Glutamatergic neuron (in vitro differentiated cells): ENCODE measurements around the gene NTRK3. TPM values are rescaled to one million over a fixed set of nuclear protein-coding genes. Genes with fewer than 3 reads are reported as not detected.

ENCODE experiments used
- DNase-seq: peaks from one replicate; pipeline ENCODE4 v3.0.0; 2022
- H3K27ac Mint-ChIP-seq: one replicate; pipeline ENCODE4 v1.8.0; 2020; ENCODE audit warnings: mild to moderate bottlenecking, mixed read lengths, inconsistent platforms; ENCODE audit not compliant: unreplicated experiment
- H3K27me3 Mint-ChIP-seq: one replicate; pipeline ENCODE4 v1.8.0; 2020; ENCODE audit warnings: mild to moderate bottlenecking, moderate library complexity, mixed read lengths, inconsistent platforms; ENCODE audit not compliant: unreplicated experiment
- H3K36me3 Mint-ChIP-seq: one replicate; pipeline ENCODE4 v1.8.0; 2020; ENCODE audit warnings: mild to moderate bottlenecking, mixed read lengths, inconsistent platforms; ENCODE audit not compliant: unreplicated experiment
- H3K4me1 Mint-ChIP-seq: one replicate; pipeline ENCODE4 v1.8.0; 2020; ENCODE audit warnings: mild to moderate bottlenecking, low read depth, mixed read lengths, inconsistent platforms; ENCODE audit not compliant: unreplicated experiment
- H3K4me3 Mint-ChIP-seq: one replicate; pipeline ENCODE4 v1.8.0; 2020; ENCODE audit warnings: mild to moderate bottlenecking, mixed read lengths, inconsistent platforms; ENCODE audit not compliant: unreplicated experiment
- H3K9me3 Mint-ChIP-seq: one replicate; pipeline ENCODE4 v1.8.0; 2020; ENCODE audit warnings: mild to moderate bottlenecking, moderate library complexity, mixed read lengths, inconsistent platforms; ENCODE audit not compliant: unreplicated experiment
- total RNA-seq: library from RNA; stranded (reverse); fragmentation: NEBNext Ultra II Directional; extraction: Animal tissue kit (Norgen Biotek cat#: 25700); gene quantifications from one replicate; pipeline ENCODE4 v1.2.1, GENCODE V29; 2021; ENCODE audit not compliant: unreplicated experiment
- TF ChIP-seq, protein P1 (sequence below): fragments of 200-600 bp; sonication (generic); IDR thresholded peaks from one replicate; pipeline ENCODE4 v1.5.0; 2021; ENCODE audit not compliant: partially characterized antibody, unreplicated experiment

The NTRK3 gene
- total RNA-seq, 1 donor from 2014 or later = 9.5 TPM

DNA sequence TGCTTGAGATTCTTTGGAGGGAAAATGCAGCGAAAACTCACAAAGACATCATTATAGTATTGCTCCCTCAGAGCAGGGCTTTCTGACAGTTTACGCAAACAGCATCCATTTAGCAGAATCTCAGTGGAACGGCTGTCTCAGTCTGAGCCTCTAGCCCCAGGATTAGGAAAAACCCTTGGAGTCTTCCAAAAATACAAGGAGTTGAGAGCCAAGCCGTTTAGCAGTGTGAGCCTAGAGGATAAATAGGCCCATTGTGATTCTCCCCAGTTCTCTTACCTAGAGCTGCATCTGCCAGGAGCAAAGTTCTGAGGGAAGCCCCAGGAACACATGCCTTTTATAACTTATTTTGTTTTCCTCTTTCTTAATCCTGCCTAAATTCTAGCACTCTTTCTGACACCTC is 359.6 kb downstream of the NTRK3 start:
- peaks cover 2% of the 10 kb centered on the region for H3K27me3 Mint-ChIP-seq
- H3K4me1 Mint-ChIP-seq = no peaks in the 10 kb centered on the region
- H3K4me3 Mint-ChIP-seq = no peak overlapping the region
- H3K9me3 Mint-ChIP-seq = peaks cover 2% of the 10 kb centered on the region
- TF ChIP-seq, protein P1, sequence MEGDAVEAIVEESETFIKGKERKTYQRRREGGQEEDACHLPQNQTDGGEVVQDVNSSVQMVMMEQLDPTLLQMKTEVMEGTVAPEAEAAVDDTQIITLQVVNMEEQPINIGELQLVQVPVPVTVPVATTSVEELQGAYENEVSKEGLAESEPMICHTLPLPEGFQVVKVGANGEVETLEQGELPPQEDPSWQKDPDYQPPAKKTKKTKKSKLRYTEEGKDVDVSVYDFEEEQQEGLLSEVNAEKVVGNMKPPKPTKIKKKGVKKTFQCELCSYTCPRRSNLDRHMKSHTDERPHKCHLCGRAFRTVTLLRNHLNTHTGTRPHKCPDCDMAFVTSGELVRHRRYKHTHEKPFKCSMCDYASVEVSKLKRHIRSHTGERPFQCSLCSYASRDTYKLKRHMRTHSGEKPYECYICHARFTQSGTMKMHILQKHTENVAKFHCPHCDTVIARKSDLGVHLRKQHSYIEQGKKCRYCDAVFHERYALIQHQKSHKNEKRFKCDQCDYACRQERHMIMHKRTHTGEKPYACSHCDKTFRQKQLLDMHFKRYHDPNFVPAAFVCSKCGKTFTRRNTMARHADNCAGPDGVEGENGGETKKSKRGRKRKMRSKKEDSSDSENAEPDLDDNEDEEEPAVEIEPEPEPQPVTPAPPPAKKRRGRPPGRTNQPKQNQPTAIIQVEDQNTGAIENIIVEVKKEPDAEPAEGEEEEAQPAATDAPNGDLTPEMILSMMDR = no peak
- H3K27ac Mint-ChIP-seq = no peak overlapping the region
- no peak for DNase-seq
- peaks cover 4% of the 10 kb centered on the region for H3K36me3 Mint-ChIP-seq

DNA sequence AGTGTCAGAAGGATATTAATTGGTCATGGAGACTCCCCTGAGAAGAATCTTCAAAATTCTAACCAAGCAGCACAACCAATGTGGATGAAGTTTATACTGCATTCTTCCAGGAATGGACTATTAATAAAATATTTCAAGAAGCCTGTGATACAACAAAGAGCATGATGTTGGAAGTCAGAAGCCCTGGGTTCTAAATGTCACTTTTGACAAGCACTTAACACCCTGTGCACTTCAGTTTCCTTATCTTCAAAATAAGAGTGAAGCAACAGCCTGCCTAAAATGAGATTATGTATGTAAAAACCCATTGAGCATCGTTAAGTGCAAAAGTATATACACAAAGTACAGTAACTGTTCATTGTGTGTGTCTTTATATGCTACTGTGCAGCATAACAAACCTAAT is 369.4 kb downstream of the NTRK3 start:
- Mint-ChIP-seq H3K4me1 (no peaks in the 10 kb centered on the region), H3K36me3 (no peaks in the 10 kb centered on the region), H3K9me3 (no peaks in the 10 kb centered on the region), H3K27ac (no peak overlapping the region), H3K4me3 (no peak overlapping the region), H3K27me3 (no peaks in the 10 kb centered on the region)
- TF ChIP-seq, protein P1 = no peak
- no peak for DNase-seq

DNA sequence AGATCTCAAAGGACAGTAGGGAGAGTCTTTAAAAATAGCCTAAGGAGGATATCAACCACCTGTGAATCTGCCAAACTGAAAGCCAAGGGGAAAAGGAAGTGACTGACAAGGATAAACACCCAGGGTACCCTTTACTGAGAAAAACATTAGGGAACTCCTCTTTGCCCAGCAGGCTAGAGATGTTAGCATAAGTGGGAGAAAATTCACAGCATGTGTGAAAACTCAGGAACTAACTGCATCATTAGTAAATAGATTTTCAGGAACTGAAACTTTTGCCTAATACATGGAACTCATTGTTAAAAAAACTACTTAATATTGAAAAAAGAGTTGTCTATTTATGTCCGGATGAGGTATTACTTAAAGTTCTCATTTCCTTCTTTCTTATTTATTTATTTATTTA is 375.5 kb downstream of the NTRK3 start:
- no peak for DNase-seq
- no peak overlapping the region for H3K4me3 Mint-ChIP-seq
- no peaks in the 10 kb centered on the region for H3K9me3 Mint-ChIP-seq
- H3K36me3 Mint-ChIP-seq = no peaks in the 10 kb centered on the region
- TF ChIP-seq, protein P1 = no peak
- no peaks in the 10 kb centered on the region for H3K4me1 Mint-ChIP-seq
- no peaks in the 10 kb centered on the region for H3K27me3 Mint-ChIP-seq
- H3K27ac Mint-ChIP-seq = no peak overlapping the region

DNA sequence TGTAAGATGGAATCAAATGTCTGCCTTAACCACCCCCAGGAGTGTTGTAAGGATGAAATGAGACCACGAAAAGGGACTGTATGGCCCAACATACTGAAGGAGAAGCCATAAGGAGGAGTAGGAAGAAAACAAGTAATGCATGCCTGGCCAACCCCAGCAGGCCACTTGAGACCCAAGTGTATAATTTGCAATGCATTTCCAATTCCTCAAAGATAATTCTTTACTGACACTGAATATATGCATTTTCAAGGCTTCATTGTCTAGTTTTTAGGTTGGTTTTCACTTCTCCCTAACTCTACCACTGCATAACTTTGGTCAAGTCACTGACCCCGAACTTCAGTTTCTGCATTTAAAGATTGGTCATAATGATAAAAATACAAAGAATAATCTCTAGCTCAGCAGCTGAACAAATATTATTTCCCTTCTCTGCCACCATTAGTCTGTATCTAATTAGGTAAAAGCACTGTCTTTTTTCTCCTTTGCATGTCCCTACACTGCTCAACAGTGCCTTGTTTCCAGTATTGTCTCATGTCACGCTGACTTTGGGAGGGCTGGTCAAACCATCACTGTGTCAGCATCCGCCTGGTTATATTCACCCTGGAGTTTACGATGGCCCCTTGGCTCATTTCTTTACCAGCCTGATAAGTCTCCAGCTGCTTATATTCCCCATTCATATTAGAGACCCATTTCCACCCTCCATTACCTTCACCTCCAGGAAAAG is 378.6 kb downstream of the NTRK3 start:
- DNase-seq = no peak
- TF ChIP-seq, protein P1 = no peak
- H3K27me3 Mint-ChIP-seq = no peaks in the 10 kb centered on the region
- H3K9me3 Mint-ChIP-seq = peaks cover 3% of the 10 kb centered on the region
- H3K4me3 Mint-ChIP-seq = no peak overlapping the region
- H3K4me1 Mint-ChIP-seq = peaks cover 8% of the 10 kb centered on the region
- no peaks in the 10 kb centered on the region for H3K36me3 Mint-ChIP-seq
- H3K27ac Mint-ChIP-seq = no peak overlapping the region

DNA sequence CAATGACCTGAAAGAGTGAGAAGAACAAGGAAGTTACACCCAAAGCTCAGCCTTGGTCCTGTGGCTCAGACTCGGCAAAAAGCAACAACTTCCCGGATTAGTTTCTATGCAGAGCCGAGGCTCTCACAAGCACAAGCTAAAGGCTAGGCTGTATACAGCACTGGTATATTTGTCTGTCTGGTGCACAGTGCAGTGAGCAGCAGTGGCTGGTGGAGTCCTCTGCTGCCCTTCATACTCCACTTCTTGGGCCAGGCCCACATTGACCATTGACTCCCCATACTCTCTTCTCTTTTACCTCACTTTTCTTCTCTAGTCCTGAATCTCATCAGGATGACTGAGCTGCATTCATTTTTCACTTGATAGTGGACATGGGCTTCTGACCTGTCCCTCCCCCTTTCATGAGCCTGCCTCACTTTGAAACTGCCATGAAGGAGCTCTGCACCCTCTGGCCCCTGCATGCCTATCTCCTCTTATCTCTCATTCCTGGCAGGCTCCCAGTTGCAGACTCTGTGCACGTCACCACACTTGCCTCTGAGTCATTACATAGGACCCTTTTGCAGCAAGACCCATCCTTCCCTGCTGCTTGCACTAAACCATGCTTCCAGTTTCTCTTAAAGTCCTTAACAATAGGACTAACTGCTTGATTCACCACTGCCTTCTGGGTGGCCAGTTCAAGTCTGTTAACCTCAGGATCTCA is 379.3 kb downstream of the NTRK3 start:
- Mint-ChIP-seq H3K4me3 (no peak overlapping the region), H3K36me3 (no peaks in the 10 kb centered on the region), H3K27ac (no peak overlapping the region), H3K4me1 (peaks cover 8% of the 10 kb centered on the region), H3K9me3 (peaks cover 3% of the 10 kb centered on the region), H3K27me3 (no peaks in the 10 kb centered on the region)
- TF ChIP-seq, protein P1 = no peak
- no peak for DNase-seq
